Tibial nerve (tissue), 4 donors: ENCODE data around the gene EXOC4.

Source experiments
- EP300 ChIP-seq, 2 donors: sonication (generic); formaldehyde crosslinking; IDR thresholded peaks; one replicate each; pipeline ENCODE4 v1.6.1; 2017; ENCODE audit warnings: antibody characterized with exemption in 2 of 2, mild to moderate bottlenecking in 1 of 2
- POLR2A ChIP-seq, 2 donors: fragments of 450-650 bp; IDR thresholded peaks; one replicate each; pipeline ENCODE4 v1.6.1; 2017; ENCODE audit warnings: antibody characterized with exemption in 2 of 2, mild to moderate bottlenecking in 2 of 2, moderate library complexity in 2 of 2
- TF ChIP-seq, protein P1 (sequence below), 5 experiments: fragments of 200-600 bp in 3 of 5; fragments of 450-650 bp in 2 of 5; sonication (generic) in 3 of 5; IDR thresholded peaks; one replicate each; pipeline ENCODE4 v1.5.1; 2016 to 2019; ENCODE audit warnings: antibody characterized with exemption in 5 of 5, mild to moderate bottlenecking in 3 of 5, moderate library complexity in 2 of 5

DNA sequence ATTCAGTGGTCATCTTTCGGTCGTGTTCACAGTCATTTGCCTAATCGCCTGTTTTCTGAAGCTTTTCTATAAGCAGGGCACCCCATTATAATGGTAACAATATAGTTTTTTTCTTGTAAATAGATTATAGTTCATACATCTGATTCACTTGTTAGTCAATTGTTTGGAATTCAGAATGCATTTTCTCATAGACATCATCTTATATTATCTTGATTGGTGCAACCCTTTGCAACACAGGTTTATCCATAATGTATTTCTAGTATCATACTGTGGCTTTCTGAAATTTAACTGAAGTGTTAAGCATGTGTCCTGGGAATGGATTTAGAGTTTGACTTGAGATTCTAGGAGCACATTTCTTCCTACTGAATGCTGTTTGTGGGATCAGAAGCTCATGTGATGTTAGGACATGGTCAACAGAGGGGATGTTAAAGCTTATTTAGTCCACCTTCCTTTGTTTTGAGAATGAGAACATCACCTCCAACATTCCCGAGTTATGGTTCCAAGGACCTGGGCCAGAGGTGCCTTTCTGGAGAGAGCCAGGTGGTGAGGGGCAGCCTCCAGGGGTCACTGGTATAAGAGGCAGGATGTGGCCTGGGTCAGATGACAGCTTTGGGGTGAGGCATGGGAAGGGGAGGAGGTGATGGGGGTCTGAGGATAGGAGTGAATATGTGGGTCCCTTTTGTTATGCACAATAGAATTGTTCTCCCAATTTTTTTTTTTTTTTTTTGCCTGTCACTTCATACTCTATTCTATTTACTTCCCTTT lies 415.6 kb downstream of the EXOC4 start:
- TF ChIP-seq POLR2A (IDR thresholded peaks at IDR 0.05) (no peak), EP300 (IDR thresholded peaks at IDR 0.05) (no peak)
- TF ChIP-seq, protein P1, sequence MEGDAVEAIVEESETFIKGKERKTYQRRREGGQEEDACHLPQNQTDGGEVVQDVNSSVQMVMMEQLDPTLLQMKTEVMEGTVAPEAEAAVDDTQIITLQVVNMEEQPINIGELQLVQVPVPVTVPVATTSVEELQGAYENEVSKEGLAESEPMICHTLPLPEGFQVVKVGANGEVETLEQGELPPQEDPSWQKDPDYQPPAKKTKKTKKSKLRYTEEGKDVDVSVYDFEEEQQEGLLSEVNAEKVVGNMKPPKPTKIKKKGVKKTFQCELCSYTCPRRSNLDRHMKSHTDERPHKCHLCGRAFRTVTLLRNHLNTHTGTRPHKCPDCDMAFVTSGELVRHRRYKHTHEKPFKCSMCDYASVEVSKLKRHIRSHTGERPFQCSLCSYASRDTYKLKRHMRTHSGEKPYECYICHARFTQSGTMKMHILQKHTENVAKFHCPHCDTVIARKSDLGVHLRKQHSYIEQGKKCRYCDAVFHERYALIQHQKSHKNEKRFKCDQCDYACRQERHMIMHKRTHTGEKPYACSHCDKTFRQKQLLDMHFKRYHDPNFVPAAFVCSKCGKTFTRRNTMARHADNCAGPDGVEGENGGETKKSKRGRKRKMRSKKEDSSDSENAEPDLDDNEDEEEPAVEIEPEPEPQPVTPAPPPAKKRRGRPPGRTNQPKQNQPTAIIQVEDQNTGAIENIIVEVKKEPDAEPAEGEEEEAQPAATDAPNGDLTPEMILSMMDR (IDR thresholded peaks at IDR 0.05): no peak
